Measurements from ENCODE around the gene TMPRSS15.

- no peak for TF ChIP-seq CTCF (conservative IDR thresholded peaks at IDR 0.05)
- no peak for TF ChIP-seq EZH2 (IDR thresholded peaks at IDR 0.05; ENCODE audit: low read depth)
Observed at GRCh38 chr21:18443701-18444100, 40.1 kb upstream of the TMPRSS15 start.
